Loucy (cell line): ENCODE results near the gene SSTR1.

ENCODE experiments used
- H2AFZ ChIP-seq: fragments of 200-600 bp; sonication (generic); 2 replicates; pipeline ENCODE4 v1.6.0; 2016; ENCODE audit warnings: antibody characterized with exemption, mild to moderate bottlenecking, low read length, moderate library complexity
- H3F3A ChIP-seq: fragments of 200-600 bp; 2 replicates; pipeline ENCODE4 v1.6.0; 2016; ENCODE audit warnings: antibody characterized with exemption, low read depth, mild to moderate bottlenecking
- H3K27me3 ChIP-seq: fragments of 200-600 bp; sonication (generic); 2 replicates; pipeline ENCODE4 v1.6.1; 2014; ENCODE audit warnings: low read length, mild to moderate bottlenecking; ENCODE audit not compliant: insufficient read depth, poor library complexity, severe bottlenecking
- H3K36me3 ChIP-seq: fragments of 200-600 bp; sonication (generic); 2 replicates; pipeline ENCODE4 v1.6.1; 2016; ENCODE audit warnings: low read length; ENCODE audit not compliant: insufficient read depth
- H3K4me1 ChIP-seq: fragments of 200-600 bp; sonication (generic); 2 replicates; pipeline ENCODE4 v1.5.1; 2014; ENCODE audit warnings: low read length, mild to moderate bottlenecking; ENCODE audit not compliant: insufficient read depth, poor library complexity, severe bottlenecking
- H3K4me2 ChIP-seq: fragments of 200-600 bp; sonication (generic); 2 replicates; pipeline ENCODE4 v1.6.0; 2014; ENCODE audit warnings: antibody characterized with exemption, low read length, low read depth, mild to moderate bottlenecking; ENCODE audit not compliant: poor library complexity, severe bottlenecking
- H3K4me3 ChIP-seq: fragments of 200-600 bp; sonication (generic); 2 replicates; pipeline ENCODE4 v1.5.1; 2014; ENCODE audit warnings: low read length, mild to moderate bottlenecking, mixed read lengths; ENCODE audit not compliant: poor library complexity, severe bottlenecking
- H3K79me2 ChIP-seq: fragments of 200-600 bp; sonication (generic); 2 replicates; pipeline ENCODE4 v1.6.1; 2014; ENCODE audit warnings: low read length; ENCODE audit not compliant: insufficient read depth
- H3K9ac ChIP-seq: fragments of 200-600 bp; sonication (generic); 2 replicates; pipeline ENCODE4 v1.6.0; 2014; ENCODE audit warnings: mild to moderate bottlenecking, low read depth, low read length, moderate library complexity; ENCODE audit not compliant: poor library complexity, severe bottlenecking
- H3K9me2 ChIP-seq: fragments of 200-600 bp; sonication (generic); replicated peaks from 2 replicates; pipeline ENCODE4 v1.6.1; 2016; ENCODE audit warnings: low read depth, low read length, mixed read lengths
- H3K9me3 ChIP-seq: fragments of 200-600 bp; sonication (generic); 2 replicates; pipeline ENCODE4 v1.6.1; 2014; ENCODE audit warnings: mild to moderate bottlenecking, antibody characterized with exemption, low read length, low read depth; ENCODE audit not compliant: insufficient read depth
- H4K20me1 ChIP-seq: fragments of 200-600 bp; sonication (generic); 2 replicates; pipeline ENCODE4 v1.6.0; 2014; ENCODE audit warnings: antibody characterized with exemption, low read length, mild to moderate bottlenecking; ENCODE audit not compliant: insufficient read depth, poor library complexity, severe bottlenecking
- EZH2phosphoT487 ChIP-seq: fragments of 200-600 bp; IDR thresholded peaks from 2 replicates; pipeline ENCODE4 v1.6.1; 2018; ENCODE audit warnings: antibody characterized with exemption, mild to moderate bottlenecking, moderate library complexity, borderline replicate concordance
- TF ChIP-seq, protein P1 (sequence below): fragments of 200-600 bp; sonication (generic); conservative IDR thresholded peaks from 2 replicates; pipeline ENCODE4 v1.5.1; 2014; ENCODE audit warnings: mild to moderate bottlenecking, antibody characterized with exemption, low read length

SSTR1 gene

GRCh38 chr14:38202444-38203191 lies 5.1 kb upstream of the SSTR1 start:
- TF ChIP-seq, protein P1, sequence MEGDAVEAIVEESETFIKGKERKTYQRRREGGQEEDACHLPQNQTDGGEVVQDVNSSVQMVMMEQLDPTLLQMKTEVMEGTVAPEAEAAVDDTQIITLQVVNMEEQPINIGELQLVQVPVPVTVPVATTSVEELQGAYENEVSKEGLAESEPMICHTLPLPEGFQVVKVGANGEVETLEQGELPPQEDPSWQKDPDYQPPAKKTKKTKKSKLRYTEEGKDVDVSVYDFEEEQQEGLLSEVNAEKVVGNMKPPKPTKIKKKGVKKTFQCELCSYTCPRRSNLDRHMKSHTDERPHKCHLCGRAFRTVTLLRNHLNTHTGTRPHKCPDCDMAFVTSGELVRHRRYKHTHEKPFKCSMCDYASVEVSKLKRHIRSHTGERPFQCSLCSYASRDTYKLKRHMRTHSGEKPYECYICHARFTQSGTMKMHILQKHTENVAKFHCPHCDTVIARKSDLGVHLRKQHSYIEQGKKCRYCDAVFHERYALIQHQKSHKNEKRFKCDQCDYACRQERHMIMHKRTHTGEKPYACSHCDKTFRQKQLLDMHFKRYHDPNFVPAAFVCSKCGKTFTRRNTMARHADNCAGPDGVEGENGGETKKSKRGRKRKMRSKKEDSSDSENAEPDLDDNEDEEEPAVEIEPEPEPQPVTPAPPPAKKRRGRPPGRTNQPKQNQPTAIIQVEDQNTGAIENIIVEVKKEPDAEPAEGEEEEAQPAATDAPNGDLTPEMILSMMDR = no peak
- TF ChIP-seq EZH2phosphoT487 = no peak
- no peaks in the 10 kb centered on the region for H3K79me2 ChIP-seq
- H3K27me3 ChIP-seq = no peaks in the 10 kb centered on the region
- no peak overlapping the region for H3K4me2 ChIP-seq
- H3K4me3 ChIP-seq = no peak overlapping the region
- H2AFZ ChIP-seq = no peak overlapping the region
- no peaks in the 10 kb centered on the region for H3F3A ChIP-seq
- H3K36me3 ChIP-seq = no peaks in the 10 kb centered on the region
- H3K9me2 ChIP-seq = no peaks in the 10 kb centered on the region
- H3K9me3 ChIP-seq = peaks cover 7% of the 10 kb centered on the region; the same call in 1 of the 2 replicates
- no peaks in the 10 kb centered on the region for H4K20me1 ChIP-seq
- no peak overlapping the region for H3K9ac ChIP-seq
- peaks cover 4% of the 10 kb centered on the region for H3K4me1 ChIP-seq

GRCh38 chr14:38203929-38204718 lies 3.6 kb upstream of the SSTR1 start:
- peaks cover 7% of the 10 kb centered on the region; the same call in 1 of the 2 replicates for H3K9me3 ChIP-seq
- H3K36me3 ChIP-seq = no peaks in the 10 kb centered on the region

DNA sequence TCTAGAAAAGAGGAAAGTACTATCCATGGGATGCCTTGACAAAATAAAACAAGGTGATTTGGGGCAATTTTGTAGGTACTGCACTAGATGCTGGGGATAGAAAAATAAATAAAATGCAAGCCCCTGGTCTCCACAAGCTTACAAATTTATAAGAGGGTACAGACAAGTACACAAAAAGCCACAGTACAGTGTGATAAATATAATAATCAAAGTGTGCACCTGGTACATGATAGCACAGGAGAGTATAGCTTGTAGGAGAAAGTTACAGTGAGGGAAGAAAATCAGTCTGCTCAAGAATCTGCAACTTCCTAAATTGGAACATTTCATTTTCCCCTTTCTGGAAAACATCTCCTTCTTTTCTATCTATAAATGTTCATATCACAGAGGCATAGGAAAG lies 3.0 kb upstream of the SSTR1 start:
- Histone ChIP-seq H2AFZ (no peak overlapping the region), H3K36me3 (no peaks in the 10 kb centered on the region), H3K4me1 (no peaks in the 10 kb centered on the region), H3F3A (no peaks in the 10 kb centered on the region), H3K4me3 (no peak overlapping the region), H3K9me3 (peaks cover 7% of the 10 kb centered on the region; the same call in 1 of the 2 replicates), H3K79me2 (no peaks in the 10 kb centered on the region), H4K20me1 (no peaks in the 10 kb centered on the region), H3K27me3 (no peaks in the 10 kb centered on the region), H3K4me2 (no peak overlapping the region), H3K9me2 (no peaks in the 10 kb centered on the region), H3K9ac (no peak overlapping the region)
- no peak for TF ChIP-seq EZH2phosphoT487
- TF ChIP-seq, protein P1 = no peak

More at GRCh38 chr14:38203929-38204718, 3.6 kb upstream of the SSTR1 start:
- H3K4me1 ChIP-seq = no peaks in the 10 kb centered on the region
- no peak overlapping the region for H3K9ac ChIP-seq
- no peaks in the 10 kb centered on the region for H3F3A ChIP-seq
- H3K79me2 ChIP-seq = no peaks in the 10 kb centered on the region
- H3K4me2 ChIP-seq = no peak overlapping the region
- H3K27me3 ChIP-seq = no peaks in the 10 kb centered on the region
- TF ChIP-seq, protein P1 = no peak
- no peak for TF ChIP-seq EZH2phosphoT487
- H4K20me1 ChIP-seq = no peaks in the 10 kb centered on the region
- no peak overlapping the region for H2AFZ ChIP-seq
- H3K4me3 ChIP-seq = no peak overlapping the region
- H3K9me2 ChIP-seq = no peaks in the 10 kb centered on the region
